IMR-90 (cell line): Measurements from ENCODE around the gene CCNI.

ENCODE experiments used
- CTCF ChIP-seq: conservative IDR thresholded peaks from 2 replicates; pipeline ENCODE4 v1.5.1; 2012; ENCODE audit warnings: mild to moderate bottlenecking, low read depth, low read length, improper control_type of control experiment
- FOS ChIP-seq: fragments of 150-350 bp; IDR thresholded peaks from 2 replicates; pipeline ENCODE4 v1.6.1; 2016; ENCODE audit warnings: low read depth, low read length
- POLR2A ChIP-seq: IDR thresholded peaks from 2 replicates; pipeline ENCODE4 v1.6.1; 2012; ENCODE audit warnings: mild to moderate bottlenecking, low read depth, low read length
- USF2 ChIP-seq: fragments of 150-350 bp; IDR thresholded peaks from 2 replicates; pipeline ENCODE4 v1.6.1; 2017; ENCODE audit warnings: mild to moderate bottlenecking, antibody characterized with exemption, low read length, low read depth

- TF ChIP-seq CTCF, result no peak
- TF ChIP-seq FOS, result no peak
- no peak for TF ChIP-seq POLR2A
- no peak for TF ChIP-seq USF2
Observed at GRCh38 chr4:77120886-77121508, 45.2 kb upstream of the CCNI start.
